Activated T-helper 17 cell treated with anti-CD3 and anti-CD28 coated beads, Interleukin-2, amount 50 U/mL, for 72 hours (primary cell): ENCODE results near the gene C13orf46. TPM values are rescaled to one million over a fixed set of nuclear protein-coding genes. Genes with fewer than 3 reads are reported as not detected.

ENCODE experiments used
- ATAC-seq: fragments of 150-1000 bp; cut with Tn5 transposase; replicated peaks from 2 replicates; pipeline ENCODE4 v1.10.0; 2021; ENCODE audit warnings: mild to moderate bottlenecking, moderate library complexity
- H3K27ac Mint-ChIP-seq: one replicate; pipeline ENCODE4 v1.8.0; 2022; ENCODE audit warnings: mixed read lengths
- H3K27me3 Mint-ChIP-seq: one replicate; pipeline ENCODE4 v1.8.0; 2022; ENCODE audit warnings: mixed read lengths
- H3K36me3 Mint-ChIP-seq: one replicate; pipeline ENCODE4 v1.8.0; 2022; ENCODE audit warnings: low read depth, mild to moderate bottlenecking, mixed read lengths
- H3K4me1 Mint-ChIP-seq: one replicate; pipeline ENCODE4 v1.8.0; 2022; ENCODE audit warnings: mixed read lengths
- H3K4me3 Mint-ChIP-seq: one replicate; pipeline ENCODE4 v1.8.0; 2022; ENCODE audit warnings: mild to moderate bottlenecking, mixed read lengths
- H3K9me3 Mint-ChIP-seq: one replicate; pipeline ENCODE4 v1.8.0; 2022; ENCODE audit warnings: mixed read lengths
- total RNA-seq, 2 donors: library from RNA; stranded (reverse); gene quantifications; one replicate each; pipeline ENCODE4 v1.2.3, GENCODE V29; 2022

C13orf46 gene
- total RNA-seq, 2 donors from 2014 or later, result 1.3 to 3.9 TPM

GRCh38 chr13:113905018-113905417 is 68.9 kb downstream of the C13orf46 start:
- H3K4me1 Mint-ChIP-seq, result peaks cover 3% of the 10 kb centered on the region
- ATAC-seq, result no peak

GRCh38 chr13:113904411-113904810 is 69.5 kb downstream of the C13orf46 start:
- H3K4me3 Mint-ChIP-seq, result no peak overlapping the region
- no peak overlapping the region for H3K27ac Mint-ChIP-seq
- H3K36me3 Mint-ChIP-seq, result no peaks in the 10 kb centered on the region
- no peaks in the 10 kb centered on the region for H3K9me3 Mint-ChIP-seq
- ATAC-seq, result peak; percentile 74
- peaks cover 3% of the 10 kb centered on the region for H3K4me1 Mint-ChIP-seq
- H3K27me3 Mint-ChIP-seq, result no peaks in the 10 kb centered on the region

More at GRCh38 chr13:113905018-113905417, 68.9 kb downstream of the C13orf46 start:
- H3K4me3 Mint-ChIP-seq, result no peak overlapping the region
- H3K27ac Mint-ChIP-seq, result no peak overlapping the region
- H3K9me3 Mint-ChIP-seq, result no peaks in the 10 kb centered on the region
- no peaks in the 10 kb centered on the region for H3K27me3 Mint-ChIP-seq
- no peaks in the 10 kb centered on the region for H3K36me3 Mint-ChIP-seq

- H3K4me1 Mint-ChIP-seq, result peaks cover 3% of the 10 kb centered on the region
- no peak for ATAC-seq
- H3K27me3 Mint-ChIP-seq, result no peaks in the 10 kb centered on the region
- no peak overlapping the region for H3K27ac Mint-ChIP-seq
- no peaks in the 10 kb centered on the region for H3K9me3 Mint-ChIP-seq
- no peak overlapping the region for H3K4me3 Mint-ChIP-seq
- H3K36me3 Mint-ChIP-seq, result no peaks in the 10 kb centered on the region
These were observed 70.0 kb downstream of the C13orf46 start for GRCh38 chr13:113903912-113904311.

Other genes starting within 250 kb of the C13orf46 start
- gene TMEM255B, start 214.8 kb downstream of the C13orf46 start, total RNA-seq, result 1 to 10 TPM; 2.0 TPM
- gene GAS6, start 110.0 kb downstream of the C13orf46 start, total RNA-seq, result under 1 TPM; 0.56 to 0.58 TPM
- gene RASA3, start 158.5 kb upstream of the C13orf46 start, total RNA-seq, result 10 to 100 TPM; 18.4 to 62.5 TPM
- gene CFAP97D2, start 205.2 kb upstream of the C13orf46 start, total RNA-seq, result not detected